IPS-NIHi11 (cell line): ENCODE results near the gene NTN1.

ENCODE experiments used
- DNase-seq: peaks from one replicate; pipeline ENCODE4 v3.0.0; 2012; ENCODE audit warnings: mixed read lengths, low spot score

Gene NTN1

GRCh38 chr17:9195961-9196670 is 174.8 kb downstream of the NTN1 start:
- peak; percentile 48 for DNase-seq

GRCh38 chr17:9199571-9200551 is 178.6 kb downstream of the NTN1 start:
- DNase-seq, result peak; percentile 67

- DNase-seq, result no peak
These were observed 179.5 kb downstream of the NTN1 start for GRCh38 chr17:9200699-9201359.

GRCh38 chr17:9202532-9202931 is 181.2 kb downstream of the NTN1 start:
- DNase-seq, result no peak

GRCh38 chr17:9203771-9204425 is 182.6 kb downstream of the NTN1 start:
- DNase-seq, result no peak

GRCh38 chr17:9204637-9205329 is 183.5 kb downstream of the NTN1 start:
- DNase-seq, result no peak

- no peak for DNase-seq
These were observed 184.5 kb downstream of the NTN1 start for GRCh38 chr17:9205520-9206409.

GRCh38 chr17:9206410-9206703 is 185.0 kb downstream of the NTN1 start:
- no peak for DNase-seq

GRCh38 chr17:9206741-9207332 is 185.5 kb downstream of the NTN1 start:
- DNase-seq, result no peak

GRCh38 chr17:9208381-9209105 is 187.2 kb downstream of the NTN1 start:
- no peak for DNase-seq

- no peak for DNase-seq
These were observed 188.0 kb downstream of the NTN1 start for GRCh38 chr17:9209347-9209746.

GRCh38 chr17:9209781-9210370 is 188.6 kb downstream of the NTN1 start:
- DNase-seq, result no peak

- DNase-seq, result no peak
These were observed 189.9 kb downstream of the NTN1 start for GRCh38 chr17:9211133-9211765.

- DNase-seq, result no peak
These were observed 191.3 kb downstream of the NTN1 start for GRCh38 chr17:9212376-9213302.

- DNase-seq, result no peak
These were observed 192.0 kb downstream of the NTN1 start for GRCh38 chr17:9213303-9213640.

GRCh38 chr17:9215465-9215864 is 194.2 kb downstream of the NTN1 start:
- DNase-seq, result no peak
